H1 (cell line): ENCODE measurements around the gene VIPR1. TPM values are rescaled to one million over a fixed set of nuclear protein-coding genes. Genes with fewer than 3 reads are reported as not detected.

Experiments used
- CTCF ChIA-PET: fragments of 300-600 bp; sonication (Branson Sonifier 250); formaldehyde crosslinking; loops from one replicate; lab custom pipeline; 2021; ENCODE audit not compliant: partially characterized antibody; lab: Charles Lee
- POLR2A ChIA-PET: fragments of 300-600 bp; sonication (Branson Sonifier 250); formaldehyde crosslinking; loops from one replicate; lab custom pipeline; 2021; ENCODE audit warnings: inconsistent platforms; ENCODE audit not compliant: partially characterized antibody; lab: Charles Lee
- DNase-seq, 2 experiments: peaks; one replicate each; pipeline versions ENCODE4 v3.0.0 to v3.0.0-alpha.2; 2010 to 2022; ENCODE audit warnings: low spot score in 2 of 2, low read depth in 1 of 2, mixed read lengths in 1 of 2
- FAIRE-seq: peaks from 2 replicates; lab custom pipeline; 2011; peaks lifted over from hg19 to GRCh38; lab: Jason Lieb, UNC
- H2AFZ ChIP-seq: 2 replicates; pipeline ENCODE4 v1.8.1; 2012; ENCODE audit warnings: low read length, inconsistent platforms
- H2AK5ac ChIP-seq: 2 replicates; pipeline ENCODE4 v1.6.1; 2013; ENCODE audit warnings: low read depth, low read length
- H2BK120ac ChIP-seq: replicated peaks from 2 replicates; pipeline ENCODE3; 2013; ENCODE audit warnings: low read depth, low read length, inconsistent platforms
- H2BK12ac ChIP-seq: 2 replicates; pipeline ENCODE4 v1.6.1; 2013; ENCODE audit warnings: low read depth, low read length
- H2BK15ac ChIP-seq: 2 replicates; pipeline ENCODE4 v1.6.1; 2013; ENCODE audit warnings: low read length
- H2BK20ac ChIP-seq: 2 replicates; pipeline ENCODE4 v1.6.1; 2013; ENCODE audit warnings: low read length
- H2BK5ac ChIP-seq: 2 replicates; pipeline ENCODE4 v1.6.1; 2013; ENCODE audit warnings: low read depth, low read length
- H3K14ac ChIP-seq: 2 replicates; pipeline ENCODE4 v1.6.1; 2013; ENCODE audit warnings: inconsistent platforms; ENCODE audit not compliant: insufficient read length
- H3K18ac ChIP-seq: 2 replicates; pipeline ENCODE4 v1.6.1; 2013; ENCODE audit warnings: low read length; ENCODE audit errors: extremely low read depth
- H3K23ac ChIP-seq: 2 replicates; pipeline ENCODE4 v1.6.1; 2013; ENCODE audit warnings: inconsistent platforms; ENCODE audit not compliant: insufficient read length
- H3K23me2 ChIP-seq: 2 replicates; pipeline ENCODE4 v1.6.1; 2013; ENCODE audit warnings: low read depth, low read length
- H3K27ac ChIP-seq: 2 replicates; pipeline ENCODE4 v1.6.1; 2011; ENCODE audit warnings: low read depth, low read length, inconsistent platforms
- H3K27me3 ChIP-seq, 4 experiments: replicated peaks in 1 of 4; 1 replicate in 1 of 4; 2 replicates in 3 of 4; pipeline versions ENCODE4 v1.6.1 to v1.8.1; 2011 to 2013; ENCODE audit warnings: low read length in 3 of 4, mild to moderate bottlenecking in 3 of 4, inconsistent platforms in 2 of 4, mixed read lengths in 2 of 4, moderate library complexity in 1 of 4; ENCODE audit not compliant: control insufficient read depth in 3 of 4, insufficient read depth in 3 of 4; ENCODE audit errors: extremely low read depth in 1 of 4
- H3K36me3 ChIP-seq, 4 experiments: 2 replicates each; pipeline versions ENCODE4 v1.6.1 to v1.8.1; 2011 to 2013; ENCODE audit warnings: mild to moderate bottlenecking in 4 of 4, low read length in 3 of 4, moderate library complexity in 2 of 4, control low read depth in 1 of 4, inconsistent platforms in 1 of 4; ENCODE audit not compliant: insufficient read depth in 4 of 4, control insufficient read depth in 2 of 4
- H3K4ac ChIP-seq: replicated peaks from 2 replicates; pipeline ENCODE3; 2013; ENCODE audit warnings: low read length, low read depth, mixed read lengths, inconsistent platforms; ENCODE audit not compliant: insufficient read length
- H3K4me1 ChIP-seq, 4 experiments: replicated peaks in 1 of 4; 1 replicate in 1 of 4; 2 replicates in 3 of 4; pipeline versions ENCODE4 v1.6.1 to v1.8.1; 2011 to 2013; ENCODE audit warnings: low read length in 3 of 4, inconsistent platforms in 2 of 4, mixed read lengths in 1 of 4; ENCODE audit not compliant: insufficient read depth in 4 of 4, control insufficient read depth in 3 of 4
- H3K4me2 ChIP-seq, 2 experiments: 2 replicates each; pipeline versions ENCODE4 v1.6.1 to v1.8.1; 2011 to 2013; ENCODE audit warnings: low read depth in 2 of 2, low read length in 2 of 2, control low read depth in 1 of 2, inconsistent platforms in 1 of 2, mild to moderate bottlenecking in 1 of 2; ENCODE audit not compliant: insufficient read depth in 1 of 2
- H3K4me3 ChIP-seq, 4 experiments: fragments of 200-600, 300-600 bp in 1 of 4; sonication (generic), shearing (Covaris generic), sonication (Bioruptor Twin) in 1 of 4; 2 replicates each; pipeline versions ENCODE4 v1.5.1 to v1.8.1; 2011 to 2016; ENCODE audit warnings: low read length in 4 of 4, low read depth in 3 of 4, control low read depth in 2 of 4, inconsistent platforms in 2 of 4, mild to moderate bottlenecking in 2 of 4, mixed read lengths in 1 of 4, moderate library complexity in 1 of 4; ENCODE audit not compliant: insufficient read depth in 2 of 4; ENCODE audit errors: extremely low read depth in 1 of 4
- H3K56ac ChIP-seq: replicated peaks from 2 replicates; pipeline ENCODE3; 2013; ENCODE audit warnings: low read depth, mild to moderate bottlenecking, mixed read lengths, low read length, inconsistent platforms; ENCODE audit not compliant: insufficient read length
- H3K79me1 ChIP-seq: 2 replicates; pipeline ENCODE4 v1.6.1; 2013; ENCODE audit warnings: low read depth, low read length, control low read depth
- H3K79me2 ChIP-seq, 2 experiments: 2 replicates each; pipeline versions ENCODE4 v1.6.1 to v1.8.1; 2012 to 2013; ENCODE audit warnings: low read length in 2 of 2, mild to moderate bottlenecking in 2 of 2, inconsistent platforms in 1 of 2; ENCODE audit not compliant: insufficient read depth in 2 of 2, control insufficient read depth in 1 of 2
- H3K9ac ChIP-seq, 4 experiments: replicated peaks in 1 of 4; 1 replicate in 1 of 4; 2 replicates in 3 of 4; pipeline versions ENCODE4 v1.6.1 to v1.8.1; 2011 to 2013; ENCODE audit warnings: low read depth in 3 of 4, low read length in 3 of 4, control low read depth in 2 of 4, mild to moderate bottlenecking in 2 of 4, moderate library complexity in 2 of 4, inconsistent platforms in 1 of 4; ENCODE audit errors: extremely low read depth in 1 of 4
- H3K9me3 ChIP-seq, 2 experiments: 2 replicates each; pipeline versions ENCODE4 v1.6.1 to v1.8.1; 2012 to 2013; ENCODE audit warnings: mild to moderate bottlenecking in 2 of 2, moderate library complexity in 2 of 2, control low read depth in 1 of 2, inconsistent platforms in 1 of 2, low read depth in 1 of 2, low read length in 1 of 2, mixed read lengths in 1 of 2; ENCODE audit not compliant: insufficient read depth in 2 of 2
- H4K20me1 ChIP-seq, 2 experiments: replicated peaks in 1 of 2; 2 replicates each; pipeline versions ENCODE3 to v1.8.1; 2011 to 2013; ENCODE audit warnings: inconsistent platforms in 2 of 2, low read length in 2 of 2, mild to moderate bottlenecking in 1 of 2; ENCODE audit not compliant: insufficient read depth in 2 of 2, control insufficient read depth in 1 of 2
- H4K5ac ChIP-seq: 2 replicates; pipeline ENCODE4 v1.6.1; 2013; ENCODE audit warnings: low read length, low read depth, mixed read lengths, inconsistent platforms; ENCODE audit not compliant: insufficient read length
- H4K8ac ChIP-seq: 2 replicates; pipeline ENCODE4 v1.8.0; 2013; ENCODE audit warnings: mild to moderate bottlenecking, moderate library complexity, low read length, inconsistent platforms; ENCODE audit not compliant: insufficient read depth; ENCODE audit errors: extremely low read depth
- H4K91ac ChIP-seq: replicated peaks from 2 replicates; pipeline ENCODE3; 2013; ENCODE audit warnings: low read length, mixed read lengths, inconsistent platforms; ENCODE audit not compliant: insufficient read length
- ATF2 ChIP-seq: IDR thresholded peaks from 2 replicates; pipeline ENCODE4 v1.6.1; 2012; ENCODE audit warnings: low read length, inconsistent platforms
- ATF3 ChIP-seq: IDR thresholded peaks from 2 replicates; pipeline ENCODE4 v1.6.1; 2011; ENCODE audit warnings: low read depth, mild to moderate bottlenecking, low read length; ENCODE audit not compliant: insufficient read depth
- E2F6 ChIP-seq: IDR thresholded peaks from 2 replicates; pipeline ENCODE4 v1.6.1; 2012; ENCODE audit warnings: inconsistent platforms
- HDAC6 ChIP-seq: IDR thresholded peaks from one replicate; pipeline ENCODE4 v1.7.1; 2012; ENCODE audit warnings: low read depth, mild to moderate bottlenecking, inconsistent platforms, low read length, moderate library complexity
- MAX ChIP-seq: IDR thresholded peaks from 2 replicates; pipeline ENCODE4 v1.6.1; 2012; ENCODE audit warnings: inconsistent platforms
- POLR2AphosphoS5 ChIP-seq: IDR thresholded peaks from 2 replicates; pipeline ENCODE4 v1.6.1; 2011; ENCODE audit warnings: low read depth, low read length
- RXRA ChIP-seq: IDR thresholded peaks from 2 replicates; pipeline ENCODE4 v1.6.1; 2011; ENCODE audit warnings: low read depth, mild to moderate bottlenecking, low read length, moderate library complexity; ENCODE audit not compliant: insufficient read depth
- SIN3A ChIP-seq, 2 experiments: IDR thresholded peaks in 1 of 2; conservative IDR thresholded peaks in 1 of 2; 2 replicates each; pipeline ENCODE4 v1.6.1; 2011 to 2012; ENCODE audit warnings: low read length in 2 of 2, improper control_type of control experiment in 1 of 2, low read depth in 1 of 2, mild to moderate bottlenecking in 1 of 2
- SP4 ChIP-seq: IDR thresholded peaks from 2 replicates; pipeline ENCODE4 v1.6.1; 2012; ENCODE audit warnings: low read length, inconsistent platforms
- TBP ChIP-seq: IDR thresholded peaks from 2 replicates; pipeline ENCODE4 v1.6.1; 2011; ENCODE audit warnings: low read depth, low read length, improper control_type of control experiment
- TCF12 ChIP-seq: IDR thresholded peaks from 2 replicates; pipeline ENCODE4 v1.6.1; 2011; ENCODE audit warnings: low read depth, mild to moderate bottlenecking, low read length
- WGBS, 2 experiments: shearing (Covaris generic) in 1 of 2; methylation state at CpG; one replicate each; pipeline versions ENCODE4 v1.1.6 to v1.1.7; 2013 to 2015; ENCODE audit warnings: low lambda C conversion rate in 2 of 2, mixed read lengths in 2 of 2, inconsistent platforms in 1 of 2, low coverage in 1 of 2, missing lambda C conversion rate in 1 of 2; ENCODE audit not compliant: insufficient replicate concordance in 2 of 2, insufficient coverage in 1 of 2, insufficient read length in 1 of 2; ENCODE audit errors: extremely low coverage in 1 of 2, missing lambda C conversion rate in 1 of 2; 5-methylcytosine and 5-hydroxymethylcytosine counted together
- polyA plus RNA-seq, 7 experiments: library from polyadenylated mRNA; depleted of rRNA in 3 of 7; stranded (reverse) in 5 of 7; unstranded in 2 of 7; fragments of >200 nt in 5 of 7; fragments of 200-250 nt in 2 of 7; gene quantifications; 1 replicate in 5 of 7; 2 replicates in 1 of 7; 4 replicates in 1 of 7; pipeline versions ENCODE4 v1.2.1 to v1.2.3, GENCODE V29; 2011 to 2013; ENCODE audit warnings: missing spikeins in 2 of 7, mixed read lengths in 2 of 7
- total RNA-seq: library from RNA; stranded (reverse); fragmentation: NEBNext Ultra II Directional; extraction: Animal tissue kit (Norgen Biotek cat#: 25700); gene quantifications from 2 replicates; pipeline ENCODE4 v1.2.1, GENCODE V29; 2021

Gene VIPR1
- total and polyA plus RNA-seq, 2 of the 8 experiments (the other 6 are each of a cell fraction or from before 2014, with no cell fraction given) = 7.8 to 10.1 TPM

- H3K27ac ChIP-seq = no peak overlapping the region
- no peak overlapping the region for H3K14ac ChIP-seq
- H3K79me2 ChIP-seq = no peaks in the 10 kb centered on the region
- no peak overlapping the region for H3K9ac ChIP-seq
- H4K20me1 ChIP-seq = no peaks in the 10 kb centered on the region
- H3K79me1 ChIP-seq = no peaks in the 10 kb centered on the region
- no peaks in the 10 kb centered on the region for H3K36me3 ChIP-seq
- H2AFZ ChIP-seq = no peak overlapping the region
- no peak overlapping the region for H4K5ac ChIP-seq
- FAIRE-seq (no peak), DNase-seq (no peak)
- H2BK12ac ChIP-seq = no peak overlapping the region
- peaks cover 0 to 1% (median 0%) of the 10 kb centered on the region in 4 experiments; a peak in 2 of 7 replicates for H3K27me3 ChIP-seq
- H3K23me2 ChIP-seq = no peaks in the 10 kb centered on the region
- CTCF ChIA-PET = interaction anchor here (1.1 to 2.2 kb wide), 3 partner anchors 46 to 225 kb away, joined by 4 to 8 read pairs (median 4); no protein-coding TSS in a partner anchor
- no peak overlapping the region for H3K4me2 ChIP-seq
- H4K8ac ChIP-seq = no peak overlapping the region
- H2BK120ac ChIP-seq = no peak overlapping the region
- no peak overlapping the region for H2BK20ac ChIP-seq
- H3K9me3 ChIP-seq = no peaks in the 10 kb centered on the region
- H3K4me3 ChIP-seq = no peak overlapping the region
- no peak overlapping the region for H3K56ac ChIP-seq
- no peak overlapping the region for H2BK15ac ChIP-seq
- no peak overlapping the region for H2AK5ac ChIP-seq
- POLR2A ChIA-PET = interaction anchor here (0.7 kb wide), 1 partner anchor 33 kb away, joined by 3 read pairs; no protein-coding TSS in a partner anchor
- H2BK5ac ChIP-seq = no peak overlapping the region
- H3K4ac ChIP-seq = no peak overlapping the region
- H3K4me1 ChIP-seq = no peaks in the 10 kb centered on the region; a peak in 1 of 7 replicates
- WGBS, 2 experiments = 88% methylated on average over 2 of the region's 2 CpGs; no CpG with 5 or more reads in 1 of the 2 experiments
- H4K91ac ChIP-seq = no peak overlapping the region
- H3K23ac ChIP-seq = no peak overlapping the region
- no peak overlapping the region for H3K18ac ChIP-seq
- TF ChIP-seq TCF12 (no peak), TBP (no peak), ATF3 (no peak), RXRA (no peak), SIN3A (conservative IDR thresholded peaks at IDR 0.05 in 1 of 2, IDR thresholded peaks at IDR 0.05 in 1 of 2; ENCODE audit: low read depth in 1 of 2, low read length in 2 of 2) (no peak), SP4 (no peak), ATF2 (no peak), HDAC6 (no peak), E2F6 (no peak), POLR2AphosphoS5 (no peak), MAX (no peak)
These were observed 29.9 kb upstream of the VIPR1 start for GRCh38 chr3:42472555-42472954.
